NCI-H510A treated with DMSO at 0.1 percent for 48 hours (cell line): ENCODE data around the gene PANK4.

Experiments used
- DNase-seq: peaks from one replicate; lab custom pipeline; 2025; lab: John Stamatoyannopoulos, UW

The PANK4 gene

GRCh38 chr1:2476061-2476999 lies 50.1 kb downstream of the PANK4 start, which contains the start of gene PLCH2:
Gene PLCH2 (plus strand): TSS chr1:2476289. CDS start chr1:2476589, 300 bp downstream.
- no peak for DNase-seq

GRCh38 chr1:2475571-2475970 lies 50.8 kb downstream of the PANK4 start:
- no peak for DNase-seq

- no peak for DNase-seq
These were observed 51.4 kb downstream of the PANK4 start for GRCh38 chr1:2474933-2475371.

- DNase-seq, result no peak
These were observed 52.1 kb downstream of the PANK4 start for GRCh38 chr1:2474104-2474844.

GRCh38 chr1:2473198-2473597 lies 53.2 kb downstream of the PANK4 start:
- DNase-seq, result no peak

- DNase-seq, result no peak
These were observed 53.7 kb downstream of the PANK4 start for GRCh38 chr1:2472561-2473177.

- no peak for DNase-seq
These were observed 54.3 kb downstream of the PANK4 start for GRCh38 chr1:2472109-2472508.

GRCh38 chr1:2471587-2472001 lies 54.8 kb downstream of the PANK4 start:
- no peak for DNase-seq

- no peak for DNase-seq
These were observed 55.3 kb downstream of the PANK4 start for GRCh38 chr1:2471159-2471471.

- no peak for DNase-seq
These were observed 55.9 kb downstream of the PANK4 start for GRCh38 chr1:2470290-2471158.

- DNase-seq, result no peak
These were observed 57.1 kb downstream of the PANK4 start for GRCh38 chr1:2469103-2469940.

- no peak for DNase-seq
These were observed 57.9 kb downstream of the PANK4 start for GRCh38 chr1:2468540-2468939.

GRCh38 chr1:2468041-2468472 lies 58.3 kb downstream of the PANK4 start:
- DNase-seq, result no peak

- no peak for DNase-seq
These were observed 59.3 kb downstream of the PANK4 start for GRCh38 chr1:2466958-2467554.

GRCh38 chr1:2466270-2466665 lies 60.1 kb downstream of the PANK4 start:
- DNase-seq, result no peak

- no peak for DNase-seq
These were observed 60.8 kb downstream of the PANK4 start for GRCh38 chr1:2465371-2466269.

- DNase-seq, result no peak
These were observed 63.0 kb downstream of the PANK4 start for GRCh38 chr1:2463396-2463795.

- DNase-seq, result no peak
These were observed 63.6 kb downstream of the PANK4 start for GRCh38 chr1:2462819-2463218.
